Inferior parietal cortex (tissue), 1 donor: Measurements from ENCODE around the gene ST7.
"Not testable (repeated sequence)": the region's sequence is repeated elsewhere in the genome, so short reads cannot be mapped to it uniquely, and the experiment has no call there.

Experiments
- DNase-seq: peaks from one replicate; pipeline ENCODE4 v3.0.0-alpha.2; 2016; ENCODE audit errors: extremely low spot score

ST7 gene

DNA sequence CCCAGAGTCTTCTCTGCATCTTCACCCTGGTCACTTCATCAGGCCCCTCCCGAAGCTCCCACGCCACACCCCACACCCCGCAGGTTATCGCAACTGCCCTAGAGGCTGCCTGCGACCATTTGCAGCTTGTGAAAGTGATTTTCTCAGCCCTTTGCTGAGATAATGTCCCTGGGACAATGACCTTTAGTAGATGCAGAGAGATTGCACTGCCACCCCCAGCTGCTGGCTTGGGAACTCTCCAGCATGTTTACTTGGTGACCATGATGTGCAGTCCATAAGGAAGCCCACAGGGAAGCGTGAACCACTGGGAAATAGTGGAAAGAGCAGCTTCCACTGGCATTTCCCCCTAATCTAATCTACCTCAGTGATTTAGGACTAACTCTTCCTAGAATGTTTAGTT, 272.2 kb downstream of the ST7 start:
- DNase-seq = no peak

GRCh38 chr7:117227091-117227490, 273.8 kb downstream of the ST7 start:
- DNase-seq = no peak

GRCh38 chr7:117229350-117229749, 276.0 kb downstream of the ST7 start:
- DNase-seq = no peak

DNA sequence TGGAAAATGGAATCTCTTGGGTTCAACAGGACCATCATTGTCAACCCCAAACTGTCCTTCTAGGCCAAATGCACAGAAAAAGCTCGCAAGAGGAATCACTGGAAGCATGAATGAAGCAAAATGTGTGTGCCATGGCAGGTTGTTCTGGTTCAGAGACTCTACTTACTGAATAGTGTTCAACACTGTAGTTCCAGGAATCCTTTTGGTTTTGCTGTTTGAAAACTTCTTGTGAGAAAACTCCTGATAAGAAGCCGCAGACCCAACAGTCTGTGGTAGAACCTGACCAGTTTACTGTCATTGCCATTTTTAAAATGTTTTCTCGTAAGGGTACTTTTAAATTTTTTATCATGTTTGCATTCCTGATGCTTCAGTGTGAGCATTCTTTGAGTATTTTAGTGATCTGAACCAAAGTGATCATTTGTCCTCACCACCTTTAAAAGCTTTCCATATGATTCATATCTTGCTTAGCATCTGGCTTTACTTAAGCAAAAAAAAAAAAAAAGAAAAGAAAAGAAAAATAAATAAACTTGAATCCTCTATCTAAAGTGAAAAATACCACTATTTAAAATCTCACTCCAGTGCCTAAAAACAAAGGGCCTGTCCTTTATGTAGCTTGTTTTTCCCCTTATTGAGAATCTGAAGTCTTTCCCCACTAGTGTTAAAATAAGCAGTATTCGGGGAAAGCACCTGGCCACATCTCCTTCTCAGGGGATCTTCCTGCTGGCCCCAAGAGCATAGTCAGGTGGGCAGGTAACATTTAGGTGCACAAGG, 277.2 kb downstream of the ST7 start:
- DNase-seq = no peak

- no peak for DNase-seq
Observed at GRCh38 chr7:117231047-117231359, 277.7 kb downstream of the ST7 start.

- DNase-seq = no peak
Observed at GRCh38 chr7:117237646-117238045, 284.3 kb downstream of the ST7 start.

DNA sequence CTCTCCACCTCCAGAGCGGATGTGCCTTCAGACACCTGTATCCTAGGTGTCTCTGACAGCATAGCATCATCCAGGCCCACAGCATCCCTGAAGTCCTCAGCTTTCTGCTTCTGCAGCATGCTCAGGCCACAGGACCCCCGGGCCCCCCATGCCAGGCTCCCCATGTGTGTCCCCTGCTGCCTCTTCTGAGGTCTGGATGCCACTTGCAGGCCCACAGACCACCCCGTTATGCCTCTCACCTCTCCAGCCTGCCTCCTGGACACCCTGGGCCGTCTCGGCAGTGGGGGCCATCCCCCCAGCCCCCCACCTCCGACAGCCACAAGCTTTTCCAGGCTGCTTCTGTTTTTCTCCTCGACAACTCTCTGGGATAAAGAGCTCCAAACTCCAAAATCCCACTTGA, 285.2 kb downstream of the ST7 start:
- DNase-seq = no peak

- DNase-seq = no peak
Observed at GRCh38 chr7:117238937-117239336, 285.6 kb downstream of the ST7 start.

DNA sequence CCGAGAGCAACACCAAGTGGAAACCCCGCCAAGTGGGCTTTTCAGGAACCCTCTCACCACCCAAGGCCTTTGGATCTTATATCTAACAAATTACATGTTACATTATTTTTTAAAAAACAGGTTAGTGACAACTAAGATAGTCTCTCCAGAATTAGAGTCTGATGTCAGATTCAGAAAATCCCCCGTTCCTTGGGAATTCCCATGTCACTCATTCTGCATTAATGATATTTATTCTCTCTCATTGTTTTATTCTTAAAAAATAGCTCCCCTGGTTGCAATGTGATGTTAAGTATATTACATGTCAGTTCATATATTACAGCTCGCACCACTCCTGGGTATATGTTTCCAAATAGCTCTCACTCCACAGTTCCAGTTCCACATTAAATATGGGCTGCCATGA, 287.8 kb downstream of the ST7 start:
- no peak for DNase-seq

DNA sequence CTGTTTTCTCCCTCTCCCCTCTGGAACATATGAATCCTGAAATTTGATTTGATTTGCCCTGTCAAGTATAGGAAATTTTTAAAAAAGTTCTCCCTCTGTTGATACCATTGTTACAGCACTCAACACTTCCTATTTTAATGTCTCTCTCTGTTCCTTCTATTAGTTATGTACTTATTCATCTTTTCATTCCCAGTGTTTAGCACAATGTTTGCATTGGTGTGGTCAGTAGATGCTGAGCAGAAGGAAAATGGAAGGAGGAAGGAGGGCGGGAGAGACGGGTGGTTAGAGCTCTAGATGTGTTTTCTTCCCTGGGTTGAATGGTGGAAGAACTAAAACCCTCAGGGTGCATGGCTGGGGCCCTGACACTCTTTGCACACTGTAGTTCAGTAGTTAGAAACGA, 290.1 kb downstream of the ST7 start:
- DNase-seq = no peak

GRCh38 chr7:117245703-117246102, 292.4 kb downstream of the ST7 start:
- not testable (repeated sequence) for DNase-seq

- DNase-seq = no peak
Observed at GRCh38 chr7:117247809-117248208, 294.5 kb downstream of the ST7 start.

DNA sequence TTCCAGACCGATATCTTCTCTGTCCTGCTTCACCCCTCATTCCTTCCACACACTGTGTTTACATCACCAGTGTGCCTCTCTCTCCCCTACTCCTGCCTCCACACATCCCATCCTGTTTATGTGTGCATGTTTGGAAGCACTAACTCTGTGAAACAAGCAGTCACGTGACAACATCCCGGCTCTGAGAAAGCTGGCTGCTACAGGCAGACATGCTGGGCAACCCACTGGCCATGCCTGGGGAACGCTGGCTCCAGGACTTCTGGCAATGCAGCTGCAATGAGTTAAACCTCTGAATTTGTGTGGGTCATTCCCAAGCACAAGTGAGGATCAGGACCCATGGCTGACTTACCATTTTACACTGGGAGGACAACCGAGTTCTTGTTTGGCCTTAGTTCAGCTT, 295.5 kb downstream of the ST7 start:
- DNase-seq = no peak

- DNase-seq = no peak
Observed at GRCh38 chr7:117249696-117250095, 296.4 kb downstream of the ST7 start.

DNA sequence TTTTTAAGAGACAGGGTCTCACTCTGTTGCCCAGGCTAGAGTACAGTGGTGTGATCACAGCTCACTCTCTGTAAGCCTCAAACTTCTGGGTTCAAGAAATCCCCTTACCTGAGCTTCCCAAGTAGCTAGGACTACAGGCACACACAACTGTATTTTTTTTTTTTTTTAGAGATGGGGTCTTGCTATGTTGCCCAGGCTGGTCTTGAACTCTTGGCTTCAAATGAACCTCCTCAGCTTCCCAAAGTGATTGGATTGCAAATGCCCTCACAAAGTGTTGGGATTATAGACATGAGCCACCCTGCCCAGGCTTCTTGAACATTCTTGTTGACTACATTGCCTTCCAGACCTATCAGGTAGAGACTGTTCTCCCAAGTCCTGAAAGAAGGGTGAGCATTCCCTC, 296.9 kb downstream of the ST7 start:
- DNase-seq = no peak

DNA sequence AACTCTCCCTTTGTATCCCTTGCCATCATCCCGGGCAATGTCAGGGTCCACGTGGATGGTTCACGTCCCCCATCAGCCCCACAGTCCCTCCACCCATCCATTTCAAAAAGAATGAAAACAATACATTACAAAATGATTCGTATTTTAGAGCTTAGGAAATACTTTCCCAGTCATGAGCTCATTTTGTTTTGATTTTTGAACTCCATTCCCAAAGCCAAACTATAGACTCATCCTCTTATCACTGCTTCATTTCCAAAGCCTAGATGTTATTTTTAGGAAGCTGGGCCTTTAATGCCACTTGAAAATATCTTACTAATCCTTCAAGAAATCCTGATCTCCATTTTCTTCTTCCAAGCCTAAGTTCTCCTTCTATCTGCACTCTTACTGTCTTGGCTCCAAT, 297.5 kb downstream of the ST7 start:
- DNase-seq = no peak

- DNase-seq = no peak
Observed at GRCh38 chr7:117251687-117252086, 298.4 kb downstream of the ST7 start.

DNA sequence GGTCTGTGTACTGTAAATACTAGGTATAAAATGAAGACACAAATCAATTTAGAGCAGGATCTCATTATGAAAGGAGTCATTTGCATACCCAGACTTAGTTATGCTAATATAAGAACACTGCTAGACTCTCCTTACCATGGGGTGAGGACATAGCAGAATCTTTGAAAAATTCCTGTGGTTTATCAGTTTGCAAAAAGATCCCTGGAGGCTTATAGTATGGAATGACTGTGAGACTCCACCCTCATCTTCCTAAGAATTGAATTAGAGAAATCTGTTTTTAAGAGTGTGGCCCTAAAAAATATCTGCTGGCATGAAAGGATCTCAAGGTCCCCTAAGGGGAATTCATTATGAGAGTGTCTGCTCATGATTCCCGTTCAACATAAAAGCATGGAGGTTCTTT, 306.3 kb downstream of the ST7 start:
- no peak for DNase-seq

GRCh38 chr7:117262546-117262945, 309.2 kb downstream of the ST7 start:
- DNase-seq = no peak

GRCh38 chr7:117264716-117265115, 311.4 kb downstream of the ST7 start:
- DNase-seq = no peak

DNA sequence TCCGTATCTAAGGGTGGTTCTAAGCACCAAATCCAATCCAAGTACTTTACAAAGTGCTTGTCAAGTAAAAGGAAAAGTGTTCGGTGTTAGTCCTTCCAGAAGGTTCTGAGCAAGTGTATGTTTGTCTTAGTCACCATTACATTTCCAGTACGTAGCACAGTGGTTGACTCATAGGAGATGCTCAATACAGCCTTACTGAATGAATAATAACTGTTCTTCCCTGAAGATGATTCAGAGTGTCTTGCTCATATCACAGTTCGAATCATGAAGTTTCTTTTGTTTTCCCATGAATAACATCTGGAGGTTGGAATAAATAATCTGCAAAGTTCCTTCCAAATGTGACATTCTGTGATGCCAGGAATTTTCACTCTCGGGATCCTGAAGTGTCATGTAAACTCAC, 316.1 kb downstream of the ST7 start:
- DNase-seq = no peak

GRCh38 chr7:117269886-117270285, 316.6 kb downstream of the ST7 start:
- DNase-seq = no peak

DNA sequence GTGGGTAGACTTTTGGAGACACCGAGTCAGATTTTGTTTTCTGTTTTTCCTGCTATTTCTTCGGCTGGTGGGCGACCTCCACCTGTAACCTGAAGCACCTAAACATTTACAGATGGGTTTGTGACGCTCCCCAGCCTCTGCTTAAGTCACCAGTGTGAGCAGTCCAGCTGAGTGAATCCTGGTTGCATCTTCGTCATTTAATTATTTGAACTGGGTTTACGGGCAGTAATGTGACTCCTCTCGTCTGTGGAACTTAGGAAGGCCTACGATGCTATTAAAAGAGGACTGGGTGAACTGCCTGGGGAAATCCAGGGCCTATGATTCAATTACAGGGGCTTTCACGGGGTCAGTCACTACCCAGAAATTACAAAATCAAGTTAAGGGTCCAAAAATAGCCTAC, 317.1 kb downstream of the ST7 start:
- no peak for DNase-seq

DNA sequence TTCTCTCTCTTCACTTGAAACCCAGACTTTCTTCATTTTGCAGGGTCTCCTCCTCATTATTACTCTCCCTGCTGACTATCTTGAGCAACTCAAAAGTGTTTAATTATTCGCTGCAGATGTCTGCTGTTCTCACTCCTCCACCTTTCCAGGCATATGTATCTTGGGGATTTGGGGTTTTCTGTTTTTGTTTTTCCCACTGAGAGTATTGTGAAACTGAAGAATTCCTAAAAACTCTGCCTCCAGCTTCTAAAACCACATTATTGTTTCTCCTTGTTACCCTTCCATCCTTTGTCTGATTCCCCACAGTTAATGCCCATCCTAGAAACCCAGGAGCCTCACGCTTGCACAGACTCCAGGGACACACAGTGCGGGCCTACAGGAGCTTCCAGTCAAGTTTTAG, 318.3 kb downstream of the ST7 start:
- DNase-seq = no peak
